ENCODE measurements around the gene FN3K. TPM values are rescaled to one million over a fixed set of nuclear protein-coding genes. Genes with fewer than 3 reads are reported as not detected.
A peak's percentile ranks its signal among the peaks of the same experiment; 100 is the strongest.
"Not testable (repeated sequence)": the region's sequence is repeated elsewhere in the genome, so short reads cannot be mapped to it uniquely, and the experiment has no call there.

The FN3K gene
- polyA plus RNA-seq, 3 donors = 35.1 to 36.7 (median 35.3) TPM

GRCh38 chr17:82767041-82767754 is 31.8 kb downstream of the FN3K start:
- no peak for DNase-seq

DNA sequence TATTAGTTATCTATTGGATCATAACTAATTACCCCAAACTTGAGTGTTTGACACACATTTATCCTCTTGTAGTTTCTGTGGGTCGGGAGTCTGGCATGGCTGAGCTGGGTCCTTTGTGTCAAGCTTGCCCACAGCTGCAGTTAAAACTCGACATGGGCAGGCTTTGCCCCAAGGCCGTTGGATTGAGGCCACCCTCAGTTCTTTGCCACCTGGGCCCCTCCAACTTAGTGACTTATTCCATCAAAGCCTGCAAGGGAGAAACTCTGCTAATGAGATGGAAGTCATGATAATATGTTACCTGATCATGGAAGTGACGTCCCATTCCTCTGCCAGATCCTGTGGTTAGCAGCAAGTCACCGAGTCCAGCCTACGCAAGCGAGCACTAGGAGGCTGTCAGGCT is 33.6 kb downstream of the FN3K start:
- DNase-seq = no peak

DNA sequence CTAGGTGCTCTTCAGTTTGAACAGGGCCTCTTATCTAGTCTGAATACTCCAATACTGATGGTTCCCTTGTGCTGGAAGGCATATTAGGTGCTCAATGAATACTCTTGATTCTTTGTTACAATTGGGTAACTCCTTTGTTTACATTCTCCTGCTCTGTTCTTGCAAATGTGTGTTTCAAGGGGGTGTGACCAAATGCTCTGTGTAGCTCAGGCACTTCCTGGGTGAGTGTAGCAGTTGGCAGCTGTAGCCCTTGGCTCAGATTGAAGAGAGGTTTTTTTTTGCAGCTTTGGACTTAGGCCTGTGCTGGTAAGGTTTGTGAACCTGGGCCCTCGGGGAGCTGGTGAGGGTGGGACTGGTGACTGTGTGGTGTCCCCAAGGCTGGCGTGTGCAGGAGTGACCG is 36.6 kb downstream of the FN3K start:
- DNase-seq = no peak

DNA sequence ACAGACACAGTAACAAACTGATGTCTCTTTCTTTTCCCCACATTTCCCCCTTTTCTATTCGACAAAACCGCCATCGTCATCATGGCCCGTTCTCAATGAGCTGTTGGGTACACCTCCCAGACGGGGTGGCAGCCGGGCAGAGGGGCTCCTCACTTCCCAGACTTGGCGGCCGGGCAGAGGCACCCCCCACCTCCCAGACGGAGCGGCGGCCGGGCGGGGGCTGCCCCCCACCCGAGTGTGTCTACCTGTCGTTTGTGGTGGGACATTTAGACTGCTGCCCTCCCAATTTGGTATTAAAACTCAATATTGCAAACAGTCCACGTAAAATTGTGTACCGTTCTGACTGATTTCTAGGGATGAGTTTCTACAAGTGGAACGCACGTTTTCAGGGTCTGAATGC is 39.0 kb downstream of the FN3K start:
- DNase-seq = not testable (repeated sequence)

DNA sequence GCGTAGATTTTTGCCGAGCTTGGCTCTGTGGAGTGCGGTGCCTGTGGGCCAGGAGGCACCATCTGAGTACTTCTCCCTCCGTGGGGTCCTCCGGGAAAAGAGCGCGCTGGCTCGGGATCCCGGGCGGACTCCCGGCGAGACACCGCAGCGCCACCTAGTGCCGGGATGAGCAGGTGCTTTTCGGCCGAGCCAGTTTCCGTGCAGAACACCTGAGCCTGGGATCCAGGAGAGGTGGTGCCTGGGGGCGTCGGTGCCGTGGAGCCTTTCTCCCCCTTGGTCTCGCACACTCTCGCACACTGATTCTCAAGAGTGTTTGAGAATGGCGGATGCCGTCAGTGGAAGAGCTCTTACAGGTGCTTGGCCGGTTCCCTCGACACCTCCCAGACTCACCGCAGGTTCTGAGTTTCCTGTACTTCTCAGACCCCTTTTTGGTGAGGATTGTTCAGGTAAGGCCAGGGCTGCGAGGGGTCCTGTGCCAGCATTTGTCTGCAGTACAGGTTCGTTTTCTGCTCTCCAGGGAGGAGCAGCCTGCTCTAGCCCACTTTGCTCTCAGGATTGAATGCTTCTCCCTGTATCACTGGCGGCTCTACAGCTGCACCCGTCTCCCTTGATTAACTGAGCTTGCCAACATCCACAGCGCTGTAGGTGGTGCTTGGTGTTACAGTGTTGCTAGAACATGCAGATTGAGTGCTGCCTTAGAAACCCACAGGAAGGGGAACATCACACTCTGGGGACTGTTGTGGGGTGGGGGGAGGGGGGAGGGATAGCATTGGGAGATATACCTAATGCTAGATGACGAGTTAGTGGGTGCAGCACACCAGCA is 39.8 kb downstream of the FN3K start:
- no peak for DNase-seq

- no peak for DNase-seq
These were observed 41.0 kb downstream of the FN3K start for GRCh38 chr17:82776454-82776853.

- not testable (repeated sequence) for DNase-seq
These were observed 42.5 kb downstream of the FN3K start for GRCh38 chr17:82777778-82778375.

GRCh38 chr17:82779541-82779940 is 44.1 kb downstream of the FN3K start:
- DNase-seq = no peak

DNA sequence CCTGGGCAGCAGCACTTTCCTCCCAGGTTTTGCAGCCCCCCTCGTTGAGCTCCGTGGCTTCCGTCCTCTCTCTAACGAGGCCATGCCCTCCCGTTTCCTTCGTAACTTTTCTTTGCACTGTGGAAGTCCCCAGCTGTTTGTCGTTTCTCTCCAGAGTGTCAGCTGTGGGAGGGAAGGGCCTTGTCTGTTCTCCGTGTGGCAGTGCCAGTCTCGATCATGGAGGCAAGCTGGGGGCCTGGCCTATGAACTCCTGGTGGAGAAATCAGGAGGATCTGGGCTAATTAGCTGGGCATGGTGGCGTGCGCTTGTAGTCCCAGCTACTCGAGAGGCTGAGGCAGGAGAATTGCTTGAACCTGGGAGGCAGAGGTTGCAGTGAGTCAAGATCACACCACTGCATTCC is 44.8 kb downstream of the FN3K start:
- no peak for DNase-seq

- no peak for DNase-seq
These were observed 45.8 kb downstream of the FN3K start for GRCh38 chr17:82780971-82781893.

DNA sequence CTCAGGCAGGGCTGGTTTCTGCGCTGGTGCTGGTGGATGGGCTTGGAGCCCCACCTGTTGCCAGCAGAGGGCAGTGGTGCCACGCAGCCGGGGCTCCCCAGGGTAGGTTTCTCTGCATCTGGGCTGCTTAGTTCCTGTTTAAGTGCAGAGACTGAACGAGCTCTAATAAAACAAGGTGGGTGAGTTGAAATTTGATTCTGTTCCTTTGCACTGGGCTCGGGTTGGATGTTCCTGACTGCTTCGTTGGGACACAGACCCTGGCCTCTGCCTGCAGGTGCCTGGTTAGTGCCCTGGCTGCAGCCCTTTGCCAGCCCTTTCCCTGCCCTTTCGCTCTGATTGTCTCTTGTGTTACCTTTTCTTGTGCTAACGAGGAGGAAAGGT is 46.5 kb downstream of the FN3K start:
- DNase-seq = peak; percentile 85

GRCh38 chr17:82782657-82783207 is 47.3 kb downstream of the FN3K start:
- DNase-seq = no peak

DNA sequence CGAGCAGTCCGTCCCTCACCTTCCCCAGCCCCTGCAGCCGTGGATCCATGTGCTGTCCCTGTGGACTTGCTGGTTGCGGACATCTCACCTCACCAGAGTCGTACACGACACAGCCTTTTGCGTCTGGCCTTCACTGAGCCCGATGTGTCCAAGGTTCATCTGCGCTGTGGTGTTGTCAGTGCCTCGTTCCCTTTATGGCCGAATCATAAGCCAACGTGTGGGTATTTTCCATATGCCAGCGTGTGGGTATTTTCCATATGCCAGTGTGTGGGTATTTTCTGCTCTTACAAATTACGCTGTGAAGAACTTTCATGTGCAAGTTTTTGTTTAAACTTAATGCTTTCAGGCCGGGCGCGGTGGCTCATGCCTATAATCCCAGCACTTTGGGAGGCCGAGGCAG is 48.1 kb downstream of the FN3K start:
- DNase-seq = no peak

GRCh38 chr17:82785581-82785980 is 50.2 kb downstream of the FN3K start:
- DNase-seq = not testable (repeated sequence)

DNA sequence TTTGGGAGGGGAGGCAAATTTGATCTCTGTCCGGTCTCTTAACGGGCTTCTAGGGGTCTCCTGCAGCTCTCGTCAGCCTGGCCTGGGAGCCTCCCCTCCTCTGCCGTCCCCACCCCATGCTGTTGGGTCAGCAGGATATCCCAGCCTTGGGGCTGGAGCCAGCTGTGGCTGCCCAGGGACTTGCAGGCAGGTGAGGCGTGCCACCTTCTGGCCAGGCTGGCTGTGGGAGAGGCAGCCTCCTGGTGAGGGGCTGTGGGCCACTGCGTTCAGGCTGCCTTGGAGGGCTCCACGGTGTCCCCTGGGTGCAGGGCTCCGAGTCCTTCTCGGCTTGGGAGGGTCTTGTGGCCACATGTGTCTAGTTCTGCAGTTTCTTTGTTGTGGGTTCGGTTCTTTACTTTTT is 51.0 kb downstream of the FN3K start:
- DNase-seq = no peak

- DNase-seq = no peak
These were observed 51.9 kb downstream of the FN3K start for GRCh38 chr17:82787081-82787848.

DNA sequence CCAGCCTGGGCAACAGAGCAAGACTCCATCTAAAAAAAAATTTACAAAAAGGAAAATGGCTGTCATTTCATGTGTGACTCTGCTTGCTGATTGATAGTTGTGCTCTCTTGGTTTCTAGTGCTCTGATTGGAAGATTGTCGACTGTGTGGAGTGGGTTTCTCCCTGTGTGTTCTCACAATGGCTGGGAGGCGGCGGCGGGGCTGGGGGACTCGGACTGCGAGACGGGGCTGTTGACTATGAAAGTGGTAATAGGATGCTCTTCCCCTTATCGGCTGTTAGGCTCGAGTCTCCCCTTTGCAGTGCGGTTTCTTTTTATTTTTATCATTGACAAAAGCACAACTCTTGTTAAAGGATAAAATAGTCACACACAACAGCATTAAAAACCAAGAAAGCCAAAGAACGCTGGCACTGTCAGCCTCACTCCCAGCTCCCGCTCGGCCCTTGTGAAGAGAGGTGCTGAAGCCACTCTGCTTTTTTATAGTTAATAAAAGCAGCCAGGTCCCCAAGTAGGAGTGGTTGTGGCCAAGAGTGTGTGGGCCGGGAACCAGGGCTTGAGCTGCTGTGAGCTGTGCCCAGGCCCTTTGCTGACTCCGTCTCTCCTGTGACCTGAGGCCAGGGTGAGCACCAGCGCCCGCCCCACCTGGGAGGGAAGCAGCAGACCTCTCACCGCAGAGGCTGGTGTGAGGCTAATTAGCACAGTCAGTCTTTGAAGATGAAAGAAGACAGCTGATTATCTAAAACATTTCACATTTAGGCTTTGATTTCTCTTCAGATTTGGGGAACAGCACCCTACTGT is 53.0 kb downstream of the FN3K start:
- no peak for DNase-seq

DNA sequence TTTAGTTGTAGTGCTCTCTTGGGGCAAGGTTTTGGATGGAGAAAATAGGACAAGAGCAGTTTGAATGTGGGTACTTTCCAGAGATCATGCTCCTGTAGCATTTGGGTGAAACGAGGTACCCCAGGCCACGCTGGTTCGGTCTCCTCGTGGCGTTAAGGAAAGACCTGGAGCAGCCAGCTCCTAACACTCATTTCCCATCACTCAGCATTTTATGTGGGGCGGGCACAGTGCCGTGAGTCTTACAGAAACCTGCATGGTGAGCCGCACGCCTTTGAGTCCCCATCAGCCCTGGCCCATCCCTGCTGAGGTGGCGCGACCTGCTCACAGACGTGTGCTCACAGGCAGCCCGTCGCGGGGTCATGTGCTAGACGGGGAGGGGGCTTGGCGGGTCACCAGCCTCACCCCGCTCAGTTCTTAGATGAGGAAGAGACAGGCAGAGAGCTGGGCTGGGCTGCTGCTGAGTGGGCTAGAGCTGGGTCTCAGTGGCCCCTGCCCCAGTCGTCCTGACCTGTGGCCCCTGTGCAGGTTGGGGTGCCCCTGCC is 53.7 kb downstream of the FN3K start:
- no peak for DNase-seq

DNA sequence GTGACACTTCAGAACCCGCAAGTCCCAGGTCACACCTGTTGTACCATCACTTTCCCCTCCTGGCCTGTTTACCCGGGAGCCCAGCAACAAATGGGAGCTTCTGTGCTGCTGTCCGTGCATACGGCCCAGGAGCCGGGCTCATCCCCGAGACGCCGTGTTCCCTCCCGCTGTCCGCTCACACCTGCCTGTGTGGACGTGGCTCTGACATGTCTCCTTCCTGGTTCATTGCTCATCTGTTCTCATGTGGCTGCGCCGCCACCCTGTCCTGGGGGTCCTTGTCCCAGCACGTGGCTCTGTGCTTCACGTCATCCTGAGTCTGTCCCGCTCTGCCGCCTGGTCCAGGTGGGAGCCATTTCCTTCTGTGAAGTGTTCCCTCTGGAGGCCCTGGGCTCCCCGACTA is 54.4 kb downstream of the FN3K start:
- DNase-seq = no peak

GRCh38 chr17:82790391-82790790 is 55.0 kb downstream of the FN3K start:
- DNase-seq = no peak
